ENCODE measurements around the gene C2CD3. TPM values are rescaled to one million over a fixed set of nuclear protein-coding genes. Genes with fewer than 3 reads are reported as not detected.
"Not testable (repeated sequence)": the region's sequence is repeated elsewhere in the genome, so short reads cannot be mapped to it uniquely, and the experiment has no call there.

C2CD3 gene
- total RNA-seq, 2 experiments from 2014 or later, result 31.9 to 35.1 TPM

DNA sequence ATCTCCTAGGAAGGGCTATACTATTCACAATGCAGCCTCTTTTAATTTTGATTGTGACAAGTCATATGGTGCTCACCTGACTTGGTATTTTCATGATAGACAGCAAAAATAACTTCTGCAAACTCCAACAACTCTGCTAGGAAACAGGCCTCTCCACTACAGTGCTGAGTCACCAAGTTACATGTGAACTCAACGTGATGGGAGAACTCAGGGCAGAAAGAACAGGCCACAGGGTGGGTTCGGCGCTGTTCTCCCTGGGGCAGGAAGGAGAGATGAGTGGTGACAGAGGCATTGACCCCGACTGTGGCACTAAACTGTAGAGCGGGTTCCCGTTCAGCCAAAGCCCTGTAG is 85.3 kb downstream of the C2CD3 start:
- H3K27ac ChIP-seq (ENCODE audit: low read depth in 1 of 2, low read length in 2 of 2), result no peak overlapping the region
- H3K27ac Mint-ChIP-seq, result peak overlapping the region; percentile 65
- no peaks in the 10 kb centered on the region for H3K4me1 ChIP-seq (ENCODE audit: insufficient read depth, low read length)
- TF ChIP-seq, protein P1, sequence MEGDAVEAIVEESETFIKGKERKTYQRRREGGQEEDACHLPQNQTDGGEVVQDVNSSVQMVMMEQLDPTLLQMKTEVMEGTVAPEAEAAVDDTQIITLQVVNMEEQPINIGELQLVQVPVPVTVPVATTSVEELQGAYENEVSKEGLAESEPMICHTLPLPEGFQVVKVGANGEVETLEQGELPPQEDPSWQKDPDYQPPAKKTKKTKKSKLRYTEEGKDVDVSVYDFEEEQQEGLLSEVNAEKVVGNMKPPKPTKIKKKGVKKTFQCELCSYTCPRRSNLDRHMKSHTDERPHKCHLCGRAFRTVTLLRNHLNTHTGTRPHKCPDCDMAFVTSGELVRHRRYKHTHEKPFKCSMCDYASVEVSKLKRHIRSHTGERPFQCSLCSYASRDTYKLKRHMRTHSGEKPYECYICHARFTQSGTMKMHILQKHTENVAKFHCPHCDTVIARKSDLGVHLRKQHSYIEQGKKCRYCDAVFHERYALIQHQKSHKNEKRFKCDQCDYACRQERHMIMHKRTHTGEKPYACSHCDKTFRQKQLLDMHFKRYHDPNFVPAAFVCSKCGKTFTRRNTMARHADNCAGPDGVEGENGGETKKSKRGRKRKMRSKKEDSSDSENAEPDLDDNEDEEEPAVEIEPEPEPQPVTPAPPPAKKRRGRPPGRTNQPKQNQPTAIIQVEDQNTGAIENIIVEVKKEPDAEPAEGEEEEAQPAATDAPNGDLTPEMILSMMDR (IDR thresholded peaks at IDR 0.05), result no peak
- peaks cover 42% of the 10 kb centered on the region for H3K36me3 ChIP-seq (ENCODE audit: insufficient read depth, low read length)
- no peak overlapping the region for H3K4me3 ChIP-seq (ENCODE audit: low read length)
- peaks cover 74% of the 10 kb centered on the region for H3K36me3 Mint-ChIP-seq (ENCODE audit: low read depth)
- ATAC-seq (ENCODE audit: poor library complexity) (no peak), DNase-seq (no peak)
- no peaks in the 10 kb centered on the region for H3K27me3 ChIP-seq (ENCODE audit: control insufficient read depth in 1 of 2, insufficient read depth in 2 of 2, low read length in 2 of 2)
- H3K9me3 ChIP-seq (ENCODE audit: control insufficient read depth in 1 of 2, insufficient read depth in 1 of 2, low read length in 2 of 2), result no peaks in the 10 kb centered on the region
- intact Hi-C loops (cut with DNase I, micrococcal nuclease), result no loop called here
- no peaks in the 10 kb centered on the region for H3K4me1 Mint-ChIP-seq (ENCODE audit: low read depth)
- H3K4me3 Mint-ChIP-seq, result no peak overlapping the region
- ChIA-PET CTCF (no interaction called here), POLR2A (interaction anchor here (1.3 kb wide), 1 partner anchor 115 kb away, joined by 3 read pairs; no protein-coding TSS in a partner anchor)
- H3K27me3 Mint-ChIP-seq, result no peaks in the 10 kb centered on the region
- H3K9me3 Mint-ChIP-seq, result no peaks in the 10 kb centered on the region

DNA sequence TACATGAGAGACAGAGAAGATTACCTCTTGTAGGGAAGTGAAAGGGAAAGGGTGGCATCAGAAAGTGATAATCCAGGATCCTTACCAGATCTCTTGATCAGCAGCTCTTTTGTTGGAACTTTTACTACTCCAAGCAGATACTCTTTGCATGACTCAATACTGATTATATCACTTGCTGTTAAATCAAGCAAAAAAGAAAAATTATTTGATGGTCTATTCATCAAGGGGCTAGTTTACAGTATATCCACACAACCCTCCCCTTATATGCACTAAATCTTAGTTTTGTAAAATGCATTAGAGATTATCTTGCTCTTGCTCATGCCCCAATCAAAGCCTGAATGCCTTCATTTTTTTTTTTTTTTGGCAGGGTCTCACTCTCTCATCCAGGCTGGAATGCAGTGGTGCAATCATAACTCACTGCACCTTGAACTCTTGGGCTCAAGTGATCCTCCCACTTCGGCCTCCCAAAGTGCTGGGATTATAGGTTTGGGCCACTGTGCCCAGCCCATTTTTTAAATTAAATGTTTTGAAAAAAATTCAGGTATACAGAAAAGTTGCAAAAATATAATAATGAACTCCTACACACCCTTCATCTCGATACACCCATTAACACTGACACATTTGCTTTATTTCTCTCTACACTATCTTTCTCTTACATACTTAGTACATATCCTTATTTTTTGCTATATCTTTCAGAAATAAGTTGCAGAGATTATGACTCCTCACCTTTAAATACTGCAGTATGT is 85.8 kb downstream of the C2CD3 start:
- H3K9me3 ChIP-seq (ENCODE audit: control insufficient read depth in 1 of 2, insufficient read depth in 1 of 2, low read length in 2 of 2), result no peaks in the 10 kb centered on the region
- ChIA-PET CTCF (no interaction called here), POLR2A (no interaction called here)
- TF ChIP-seq, protein P1 (IDR thresholded peaks at IDR 0.05), result no peak
- H3K4me1 Mint-ChIP-seq (ENCODE audit: low read depth), result no peaks in the 10 kb centered on the region
- intact Hi-C loops (cut with DNase I, micrococcal nuclease), result no loop called here
- ATAC-seq (ENCODE audit: poor library complexity), result no peak
- DNase-seq, result no peak
- peaks cover 79% of the 10 kb centered on the region for H3K36me3 Mint-ChIP-seq (ENCODE audit: low read depth)
- peaks cover 37% of the 10 kb centered on the region for H3K36me3 ChIP-seq (ENCODE audit: insufficient read depth, low read length)
- H3K4me3 ChIP-seq (ENCODE audit: low read length), result no peak overlapping the region
- H3K27me3 ChIP-seq (ENCODE audit: control insufficient read depth in 1 of 2, insufficient read depth in 2 of 2, low read length in 2 of 2), result no peaks in the 10 kb centered on the region
- H3K27me3 Mint-ChIP-seq, result no peaks in the 10 kb centered on the region
- no peak overlapping the region for H3K27ac ChIP-seq (ENCODE audit: low read depth in 1 of 2, low read length in 2 of 2)
- no peaks in the 10 kb centered on the region for H3K4me1 ChIP-seq (ENCODE audit: insufficient read depth, low read length)
- no peaks in the 10 kb centered on the region for H3K9me3 Mint-ChIP-seq
- H3K27ac Mint-ChIP-seq, result peak overlapping the region; percentile 65
- no peak overlapping the region for H3K4me3 Mint-ChIP-seq

DNA sequence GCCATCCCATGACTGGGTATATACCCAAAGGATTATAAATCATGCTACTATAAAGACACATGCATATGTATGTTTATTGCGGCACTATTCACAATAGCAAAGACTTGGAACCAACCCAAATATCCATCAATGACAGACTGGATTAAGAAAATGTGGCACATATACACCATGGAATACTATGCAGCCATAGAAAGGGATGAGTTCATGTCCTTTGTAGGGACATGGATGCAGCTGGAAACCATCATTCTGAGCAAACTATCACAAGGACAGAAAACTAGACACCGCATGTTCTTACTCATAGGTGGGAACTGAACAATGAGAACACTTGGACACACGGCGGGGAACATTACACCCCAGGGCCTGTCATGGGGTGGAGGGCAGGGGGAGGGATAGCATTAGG is 86.9 kb downstream of the C2CD3 start:
- H3K27ac Mint-ChIP-seq; H3K4me1 Mint-ChIP-seq (ENCODE audit: low read depth); H3K27ac ChIP-seq (ENCODE audit: low read depth in 1 of 2, low read length in 2 of 2); H3K4me1 ChIP-seq (ENCODE audit: insufficient read depth, low read length); H3K9me3 ChIP-seq (ENCODE audit: control insufficient read depth in 1 of 2, insufficient read depth in 1 of 2, low read length in 2 of 2); H3K27me3 ChIP-seq (ENCODE audit: control insufficient read depth in 1 of 2, insufficient read depth in 2 of 2, low read length in 2 of 2); CTCF ChIA-PET; DNase-seq; ATAC-seq (ENCODE audit: poor library complexity); H3K4me3 Mint-ChIP-seq; H3K4me3 ChIP-seq (ENCODE audit: low read length); H3K9me3 Mint-ChIP-seq; POLR2A ChIA-PET; intact Hi-C loops (cut with DNase I, micrococcal nuclease); H3K27me3 Mint-ChIP-seq: not testable (repeated sequence)
- H3K36me3 Mint-ChIP-seq (ENCODE audit: low read depth), result peaks cover 87% of the 10 kb centered on the region
- H3K36me3 ChIP-seq (ENCODE audit: insufficient read depth, low read length), result peaks cover 32% of the 10 kb centered on the region

DNA sequence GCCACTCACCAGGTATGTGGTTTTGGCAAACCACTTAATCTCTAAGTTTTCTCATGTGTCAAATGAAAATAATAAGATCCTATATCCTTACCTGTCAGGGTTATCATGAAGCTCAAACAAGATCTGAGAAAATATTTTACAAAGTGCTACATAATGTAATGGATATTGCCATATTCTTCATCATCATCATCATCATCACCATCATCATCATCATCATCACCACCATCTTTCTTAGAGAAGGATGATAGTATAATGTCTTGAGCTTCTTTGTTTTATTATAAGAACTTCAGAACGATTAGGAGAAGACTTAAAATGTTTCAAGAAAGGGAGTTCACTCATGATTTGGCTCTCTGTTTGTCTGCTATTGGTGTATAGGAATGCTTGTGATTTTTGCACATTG is 89.4 kb downstream of the C2CD3 start:
- no peaks in the 10 kb centered on the region for H3K4me1 ChIP-seq (ENCODE audit: insufficient read depth, low read length)
- intact Hi-C loops (cut with DNase I, micrococcal nuclease), result no loop called here
- DNase-seq (no peak), ATAC-seq (ENCODE audit: poor library complexity) (no peak)
- no peaks in the 10 kb centered on the region for H3K27me3 ChIP-seq (ENCODE audit: control insufficient read depth in 1 of 2, insufficient read depth in 2 of 2, low read length in 2 of 2)
- no peaks in the 10 kb centered on the region for H3K9me3 ChIP-seq (ENCODE audit: control insufficient read depth in 1 of 2, insufficient read depth in 1 of 2, low read length in 2 of 2)
- no peaks in the 10 kb centered on the region for H3K27me3 Mint-ChIP-seq
- H3K36me3 ChIP-seq (ENCODE audit: insufficient read depth, low read length), result peaks cover 44% of the 10 kb centered on the region
- H3K9me3 Mint-ChIP-seq, result no peaks in the 10 kb centered on the region
- TF ChIP-seq, protein P1 (IDR thresholded peaks at IDR 0.05), result no peak
- ChIA-PET POLR2A (no interaction called here), CTCF (interaction anchor here (0.7 kb wide), 1 partner anchor 15 kb away, joined by 3 read pairs; no protein-coding TSS in a partner anchor)
- peaks cover 88% of the 10 kb centered on the region for H3K36me3 Mint-ChIP-seq (ENCODE audit: low read depth)
- H3K27ac ChIP-seq (ENCODE audit: low read depth in 1 of 2, low read length in 2 of 2), result no peak overlapping the region
- H3K27ac Mint-ChIP-seq, result no peak overlapping the region
- no peaks in the 10 kb centered on the region for H3K4me1 Mint-ChIP-seq (ENCODE audit: low read depth)
- H3K4me3 ChIP-seq (ENCODE audit: low read length), result no peak overlapping the region
- no peak overlapping the region for H3K4me3 Mint-ChIP-seq
